ENCODE results near the gene SPAG6. TPM values are rescaled to one million over a fixed set of nuclear protein-coding genes. Genes with fewer than 3 reads are reported as not detected.

The SPAG6 gene
- total RNA-seq, 4 donors from 2014 or later: 0.19 TPM; not detected in 3

DNA sequence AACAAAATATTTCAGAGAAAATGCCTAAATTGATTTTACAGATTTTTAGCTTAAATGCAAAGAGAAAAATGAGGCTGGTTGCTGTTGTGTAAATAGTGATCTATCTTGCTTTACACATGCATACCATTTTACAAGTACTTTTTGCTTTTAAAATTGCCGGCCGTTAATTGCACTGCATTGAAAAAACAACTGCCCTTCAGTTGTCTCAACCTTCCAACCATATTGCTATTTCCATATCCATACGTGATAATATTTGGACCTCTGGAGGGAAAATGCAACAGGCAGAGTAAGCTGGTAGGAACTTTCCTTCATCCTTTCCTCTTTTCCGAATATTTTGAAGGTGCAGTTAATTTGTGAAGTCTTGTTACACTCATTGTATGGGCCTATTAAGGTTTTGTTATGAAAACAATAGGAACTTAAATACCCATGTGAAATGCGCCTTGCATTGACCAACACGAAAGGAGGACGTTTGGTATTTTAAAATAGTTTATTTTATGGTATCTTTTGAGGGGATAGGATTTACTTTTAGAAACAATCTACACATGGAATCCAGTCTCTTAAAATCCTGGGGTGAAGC lies 13.1 kb upstream of the SPAG6 start:
- TF ChIP-seq POLR2A (IDR thresholded peaks at IDR 0.05; ENCODE audit: low read depth): no peak
- TF ChIP-seq POLR2AphosphoS5 (IDR thresholded peaks at IDR 0.05): no peak
- TF ChIP-seq, protein P1, sequence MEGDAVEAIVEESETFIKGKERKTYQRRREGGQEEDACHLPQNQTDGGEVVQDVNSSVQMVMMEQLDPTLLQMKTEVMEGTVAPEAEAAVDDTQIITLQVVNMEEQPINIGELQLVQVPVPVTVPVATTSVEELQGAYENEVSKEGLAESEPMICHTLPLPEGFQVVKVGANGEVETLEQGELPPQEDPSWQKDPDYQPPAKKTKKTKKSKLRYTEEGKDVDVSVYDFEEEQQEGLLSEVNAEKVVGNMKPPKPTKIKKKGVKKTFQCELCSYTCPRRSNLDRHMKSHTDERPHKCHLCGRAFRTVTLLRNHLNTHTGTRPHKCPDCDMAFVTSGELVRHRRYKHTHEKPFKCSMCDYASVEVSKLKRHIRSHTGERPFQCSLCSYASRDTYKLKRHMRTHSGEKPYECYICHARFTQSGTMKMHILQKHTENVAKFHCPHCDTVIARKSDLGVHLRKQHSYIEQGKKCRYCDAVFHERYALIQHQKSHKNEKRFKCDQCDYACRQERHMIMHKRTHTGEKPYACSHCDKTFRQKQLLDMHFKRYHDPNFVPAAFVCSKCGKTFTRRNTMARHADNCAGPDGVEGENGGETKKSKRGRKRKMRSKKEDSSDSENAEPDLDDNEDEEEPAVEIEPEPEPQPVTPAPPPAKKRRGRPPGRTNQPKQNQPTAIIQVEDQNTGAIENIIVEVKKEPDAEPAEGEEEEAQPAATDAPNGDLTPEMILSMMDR (IDR thresholded peaks at IDR 0.05): no peak
- no peak for TF ChIP-seq EP300 (IDR thresholded peaks at IDR 0.05)
- intact Hi-C loops (cut with DNase I): no loop called here
- Histone ChIP-seq H3K27ac (replicated peaks in 1 of 4) (no peak overlapping the region), H3K4me1 (peaks cover 24 to 34% (median 31%) of the 10 kb centered on the region in 4 donors), H3K9me3 (no peaks in the 10 kb centered on the region), H3K27me3 (peaks cover 22 to 37% (median 33%) of the 10 kb centered on the region in 4 donors), H3K4me3 (no peak overlapping the region), H3K36me3 (peaks cover 14 to 33% (median 22%) of the 10 kb centered on the region in 4 donors)
- DNase-seq (ENCODE audit: extremely low spot score): no peak
- 91% methylated on average over 7 of the region's 7 CpGs for WGBS

DNA sequence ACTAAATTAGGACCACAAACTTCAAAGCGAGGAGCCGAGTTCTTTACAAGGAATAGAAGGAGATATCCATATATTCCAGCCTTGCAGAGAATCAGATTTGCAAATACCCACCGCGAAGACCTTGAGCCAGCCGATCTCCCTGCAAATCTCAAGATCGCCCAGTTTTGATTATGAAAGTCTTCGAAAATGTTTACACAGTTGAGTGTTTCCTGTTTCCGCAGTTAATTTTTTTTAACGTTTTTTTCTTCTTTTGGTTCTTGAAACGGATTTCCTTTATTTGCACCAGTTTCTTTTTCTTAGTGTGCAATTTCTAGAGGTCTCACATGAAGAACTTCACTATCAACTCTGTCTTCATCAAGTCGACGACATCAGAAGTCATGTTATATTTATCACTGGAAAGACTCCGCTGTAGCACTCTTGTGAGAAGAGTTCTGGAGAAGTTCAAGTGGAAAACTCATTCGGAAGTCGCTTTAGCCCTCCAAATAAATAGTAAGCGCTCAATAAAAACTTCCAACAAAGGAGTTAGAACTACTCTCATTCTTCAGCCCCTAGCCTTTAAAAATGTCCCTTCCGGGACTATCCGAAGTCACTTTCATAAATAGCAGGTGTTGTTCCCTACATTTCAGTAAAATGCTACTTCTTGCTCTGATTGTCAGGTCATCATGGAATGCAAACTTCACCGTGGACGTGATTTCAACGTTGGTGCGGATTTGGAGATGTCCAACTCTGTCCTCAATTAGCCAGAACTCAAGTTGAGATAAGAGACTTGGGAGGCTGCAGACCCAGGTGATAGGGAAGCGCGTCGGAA lies 11.9 kb upstream of the SPAG6 start:
- intact Hi-C loops (cut with DNase I): no loop called here
- no peak overlapping the region for H3K27ac ChIP-seq (replicated peaks in 1 of 4)
- peaks cover 24 to 34% (median 31%) of the 10 kb centered on the region in 4 donors for H3K4me1 ChIP-seq
- peaks cover 28 to 49% (median 45%) of the 10 kb centered on the region in 4 donors for H3K27me3 ChIP-seq
- no peak overlapping the region for H3K4me3 ChIP-seq
- TF ChIP-seq, protein P1 (IDR thresholded peaks at IDR 0.05): no peak
- no peak for TF ChIP-seq POLR2AphosphoS5 (IDR thresholded peaks at IDR 0.05)
- no peak for TF ChIP-seq POLR2A (IDR thresholded peaks at IDR 0.05; ENCODE audit: low read depth)
- TF ChIP-seq EP300 (IDR thresholded peaks at IDR 0.05): no peak
- H3K9me3 ChIP-seq: no peaks in the 10 kb centered on the region
- no peak for DNase-seq (ENCODE audit: extremely low spot score)
- peaks cover 6 to 21% (median 16%) of the 10 kb centered on the region in 4 donors for H3K36me3 ChIP-seq
- 62% methylated on average over 25 of the region's 25 CpGs for WGBS

DNA sequence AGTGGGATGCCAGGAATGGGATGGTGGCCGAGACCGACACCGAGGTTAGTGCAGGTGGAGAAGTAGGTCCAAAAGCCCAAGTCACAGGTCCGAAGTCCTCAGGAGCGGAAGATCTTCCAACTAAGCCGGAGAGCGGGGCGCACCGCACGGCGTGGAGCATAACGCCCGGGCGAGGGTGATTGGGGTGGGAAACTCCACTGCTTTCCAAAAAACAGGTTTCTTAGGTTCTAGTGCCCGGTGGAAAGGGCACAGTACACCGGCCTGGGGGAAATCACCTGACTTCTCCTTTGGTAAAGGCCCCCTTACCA lies 11.4 kb upstream of the SPAG6 start:
- H3K27me3 ChIP-seq: peaks cover 33 to 54% (median 50%) of the 10 kb centered on the region in 4 donors

DNA sequence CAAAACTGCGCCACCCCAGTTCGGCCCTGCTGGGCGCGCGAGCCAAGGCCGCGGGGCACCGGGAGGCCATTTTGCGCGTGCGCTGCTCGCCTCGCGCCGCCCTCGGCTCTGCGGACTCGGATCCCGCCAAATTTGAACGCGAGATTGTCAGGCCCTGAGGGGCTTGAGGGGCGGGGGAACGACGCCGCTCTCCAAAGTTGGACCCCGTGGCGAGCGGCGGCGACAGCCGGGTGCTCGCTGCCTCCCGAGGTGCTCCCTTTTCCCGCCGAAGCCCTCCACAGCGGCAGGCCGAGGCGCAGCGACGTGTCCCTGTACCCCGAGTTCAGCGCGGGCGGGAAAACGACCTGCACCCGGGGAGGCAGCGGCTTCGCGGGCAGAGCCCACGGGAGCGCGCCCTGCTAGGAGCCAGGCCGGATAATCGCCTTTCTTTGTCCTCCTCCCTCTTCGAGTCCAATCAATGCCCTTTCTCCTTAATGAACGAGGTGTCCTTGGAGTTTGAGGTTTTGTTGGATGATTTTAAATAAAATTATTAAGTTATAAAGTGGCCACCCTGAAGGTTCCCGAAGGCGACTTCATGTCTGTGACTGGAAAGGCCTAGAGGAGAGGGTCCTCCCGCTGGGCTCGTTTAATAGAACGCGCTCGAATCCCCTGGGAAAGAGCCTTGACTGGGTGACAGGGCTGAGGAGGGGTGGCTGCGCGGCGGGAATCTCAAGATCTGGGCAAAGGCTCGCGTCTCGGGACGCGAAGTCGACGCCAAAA lies 10.7 kb upstream of the SPAG6 start:
- peak overlapping the region; percentile 47 to 58 (median 52) for H3K4me3 ChIP-seq
- peaks cover 28 to 39% (median 32%) of the 10 kb centered on the region in 4 donors for H3K4me1 ChIP-seq
- intact Hi-C loops (cut with DNase I): no loop called here
- H3K9me3 ChIP-seq: no peaks in the 10 kb centered on the region
- DNase-seq (ENCODE audit: extremely low spot score): no peak
- WGBS: 29% methylated on average over 54 of the region's 73 CpGs
- H3K27ac ChIP-seq (replicated peaks in 1 of 4): no peak overlapping the region
- TF ChIP-seq, protein P1 (IDR thresholded peaks at IDR 0.05): no peak
- TF ChIP-seq POLR2AphosphoS5 (IDR thresholded peaks at IDR 0.05) (peak in 1 of 2 donors; percentile 3), EP300 (IDR thresholded peaks at IDR 0.05) (no peak), POLR2A (IDR thresholded peaks at IDR 0.05; ENCODE audit: low read depth) (no peak)
- peaks cover 34 to 61% (median 55%) of the 10 kb centered on the region in 4 donors for H3K27me3 ChIP-seq
- H3K36me3 ChIP-seq: peaks cover 0 to 9% (median 6%) of the 10 kb centered on the region in 4 donors

More for the DNA sequence above, 11.4 kb upstream of the SPAG6 start:
- no peak for DNase-seq (ENCODE audit: extremely low spot score)
- H3K4me1 ChIP-seq: peaks cover 24 to 34% (median 31%) of the 10 kb centered on the region in 4 donors
- H3K4me3 ChIP-seq: no peak overlapping the region
- no peak overlapping the region for H3K27ac ChIP-seq (replicated peaks in 1 of 4)
- 61% methylated on average over 16 of the region's 16 CpGs for WGBS
- intact Hi-C loops (cut with DNase I): no loop called here
- H3K36me3 ChIP-seq: peaks cover 6 to 15% (median 12%) of the 10 kb centered on the region in 4 donors
- no peaks in the 10 kb centered on the region for H3K9me3 ChIP-seq
- TF ChIP-seq POLR2AphosphoS5 (IDR thresholded peaks at IDR 0.05): no peak
